IMR-90 (cell line): ENCODE data around the gene USH2A. TPM values are rescaled to one million over a fixed set of nuclear protein-coding genes. Genes with fewer than 3 reads are reported as not detected.

Experiments used
- ATAC-seq: fragments of 200-7000 bp; cut with Tn5 transposase; 2 replicates; pipeline ENCODE4 v1.9.1; 2020; ENCODE audit warnings: low read depth, mild to moderate bottlenecking, moderate library complexity
- BruUV-seq: library from RNA; stranded (reverse); fragments of 400-500 nt; replicated peaks from 2 replicates; lab custom pipeline; 2021; lab: Mats Ljungman, UMichigan
- CTCF ChIA-PET: fragments of 300-600 bp; formaldehyde crosslinking; extraction: SDS; loops from one replicate; lab custom pipeline; 2021; ENCODE audit warnings: antibody characterized with exemption; lab: Yijun Ruan, JAX
- POLR2A ChIA-PET: fragments of 300-600 bp; sonication (Branson Sonifier 250); formaldehyde crosslinking; loops from one replicate; lab custom pipeline; 2022; ENCODE audit warnings: antibody characterized with exemption; ENCODE audit not compliant: unreplicated experiment; lab: Charles Lee
- DNase-seq: peaks from one replicate; pipeline ENCODE4 v3.0.0; 2013
- H2AFZ ChIP-seq: replicated peaks from 2 replicates; pipeline ENCODE3; 2013; ENCODE audit warnings: low read length, mild to moderate bottlenecking; ENCODE audit not compliant: poor library complexity
- H2AK5ac ChIP-seq: 2 replicates; pipeline ENCODE4 v1.6.1; 2013; ENCODE audit warnings: low read depth, low read length, inconsistent platforms
- H2AK9ac ChIP-seq: replicated peaks from 2 replicates; pipeline ENCODE3; 2013; ENCODE audit warnings: mild to moderate bottlenecking, low read depth, low read length, moderate library complexity; ENCODE audit not compliant: poor library complexity
- H2BK120ac ChIP-seq: 2 replicates; pipeline ENCODE4 v1.6.1; 2013; ENCODE audit warnings: low read depth, low read length, inconsistent platforms
- H2BK15ac ChIP-seq: 3 replicates; pipeline ENCODE4 v1.6.1; 2013; ENCODE audit warnings: low read depth, low read length, inconsistent platforms
- H2BK20ac ChIP-seq: 2 replicates; pipeline ENCODE4 v1.6.1; 2013; ENCODE audit warnings: low read depth, mild to moderate bottlenecking, inconsistent platforms, low read length, moderate library complexity
- H2BK5ac ChIP-seq: 2 replicates; pipeline ENCODE4 v1.6.1; 2013; ENCODE audit warnings: mild to moderate bottlenecking, low read depth, low read length, inconsistent platforms; ENCODE audit not compliant: poor library complexity, severe bottlenecking
- H3K14ac ChIP-seq: replicated peaks from 2 replicates; pipeline ENCODE4 v1.6.1; 2013; ENCODE audit warnings: low read depth, low read length, inconsistent platforms
- H3K18ac ChIP-seq: 2 replicates; pipeline ENCODE4 v1.6.1; 2013; ENCODE audit warnings: low read depth, low read length, control low read depth
- H3K23ac ChIP-seq: 2 replicates; pipeline ENCODE4 v1.6.1; 2013; ENCODE audit warnings: low read depth, low read length, inconsistent platforms
- H3K27ac ChIP-seq: 2 replicates; pipeline ENCODE4 v1.5.1; 2013; ENCODE audit warnings: mild to moderate bottlenecking, control low read depth, low read length; ENCODE audit not compliant: insufficient read depth
- H3K27me3 ChIP-seq: 2 replicates; pipeline ENCODE4 v1.6.1; 2013; ENCODE audit warnings: low read length; ENCODE audit not compliant: control insufficient read depth, insufficient read depth
- H3K36me3 ChIP-seq: 2 replicates; pipeline ENCODE4 v1.6.1; 2013; ENCODE audit warnings: low read length, mixed read lengths; ENCODE audit not compliant: control insufficient read depth, insufficient read depth
- H3K4ac ChIP-seq: 2 replicates; pipeline ENCODE4 v1.6.1; 2013; ENCODE audit warnings: low read depth, low read length, inconsistent platforms
- H3K4me1 ChIP-seq: 2 replicates; pipeline ENCODE4 v1.6.1; 2013; ENCODE audit warnings: low read length, mixed read lengths; ENCODE audit not compliant: control insufficient read depth, insufficient read depth
- H3K4me2 ChIP-seq: 2 replicates; pipeline ENCODE4 v1.6.1; 2013; ENCODE audit warnings: low read depth, mild to moderate bottlenecking, control low read depth, low read length, moderate library complexity
- H3K4me3 ChIP-seq: 2 replicates; pipeline ENCODE4 v1.5.1; 2013; ENCODE audit warnings: low read depth, mild to moderate bottlenecking, control low read depth, low read length, moderate library complexity; ENCODE audit not compliant: insufficient read depth
- H3K56ac ChIP-seq: 2 replicates; pipeline ENCODE4 v1.6.1; 2013; ENCODE audit warnings: low read length, inconsistent platforms; ENCODE audit not compliant: insufficient read depth; ENCODE audit errors: extremely low read depth
- H3K79me1 ChIP-seq, 2 experiments: 2 replicates each; pipeline ENCODE4 v1.6.1; 2013; ENCODE audit warnings: low read length in 2 of 2, inconsistent platforms in 1 of 2, low read depth in 1 of 2
- H3K9ac ChIP-seq: 2 replicates; pipeline ENCODE4 v1.6.1; 2013; ENCODE audit warnings: low read depth, low read length, control low read depth
- H3K9me1 ChIP-seq: 2 replicates; pipeline ENCODE4 v1.6.1; 2013; ENCODE audit warnings: low read length, inconsistent platforms; ENCODE audit not compliant: insufficient read depth
- H3K9me3 ChIP-seq: 2 replicates; pipeline ENCODE4 v1.6.1; 2013; ENCODE audit warnings: low read length; ENCODE audit not compliant: control insufficient read depth, insufficient read depth
- H4K20me1 ChIP-seq: 2 replicates; pipeline ENCODE4 v1.6.1; 2013; ENCODE audit warnings: low read length, inconsistent platforms; ENCODE audit not compliant: insufficient read depth
- H4K5ac ChIP-seq: 2 replicates; pipeline ENCODE4 v1.6.1; 2013; ENCODE audit warnings: mild to moderate bottlenecking, low read depth, low read length, control low read depth
- H4K8ac ChIP-seq, 2 experiments: 2 replicates each; pipeline ENCODE4 v1.6.1; 2013; ENCODE audit warnings: low read depth in 2 of 2, low read length in 2 of 2, control low read depth in 1 of 2, inconsistent platforms in 1 of 2
- H4K91ac ChIP-seq: 2 replicates; pipeline ENCODE4 v1.6.1; 2013; ENCODE audit warnings: low read depth, low read length, inconsistent platforms; ENCODE audit not compliant: insufficient read depth
- BHLHE40 ChIP-seq: fragments of 150-350 bp; IDR thresholded peaks from 2 replicates; pipeline ENCODE4 v1.6.1; 2016; ENCODE audit warnings: mild to moderate bottlenecking, low read depth, low read length
- CEBPB ChIP-seq: IDR thresholded peaks from 2 replicates; pipeline ENCODE4 v1.6.1; 2012; ENCODE audit warnings: low read depth, low read length, improper control_type of control experiment
- CTCF ChIP-seq: conservative IDR thresholded peaks from 2 replicates; pipeline ENCODE4 v1.5.1; 2012; ENCODE audit warnings: mild to moderate bottlenecking, low read depth, low read length, improper control_type of control experiment
- ELK1 ChIP-seq: fragments of 150-350 bp; IDR thresholded peaks from 2 replicates; pipeline ENCODE4 v1.6.1; 2016; ENCODE audit warnings: low read depth, mild to moderate bottlenecking, low read length, moderate library complexity, borderline replicate concordance
- MAZ ChIP-seq: IDR thresholded peaks from 2 replicates; pipeline ENCODE4 v1.6.1; 2012; ENCODE audit warnings: low read depth, mild to moderate bottlenecking, low read length, improper control_type of control experiment, moderate library complexity, borderline replicate concordance
- NFE2L2 ChIP-seq: fragments of 150-350 bp; IDR thresholded peaks from 2 replicates; pipeline ENCODE4 v1.6.1; 2016; ENCODE audit warnings: low read depth, mild to moderate bottlenecking, low read length
- POLR2A ChIP-seq: IDR thresholded peaks from 2 replicates; pipeline ENCODE4 v1.6.1; 2012; ENCODE audit warnings: mild to moderate bottlenecking, low read depth, low read length
- RFX5 ChIP-seq: IDR thresholded peaks from 2 replicates; pipeline ENCODE4 v1.8.0; 2012; ENCODE audit warnings: low read depth, mild to moderate bottlenecking, low read length, moderate library complexity
- SMC3 ChIP-seq: fragments of 150-350 bp; IDR thresholded peaks from 2 replicates; pipeline ENCODE4 v1.6.1; 2016; ENCODE audit warnings: low read depth, mild to moderate bottlenecking, antibody characterized with exemption, low read length, moderate library complexity
- USF2 ChIP-seq: fragments of 150-350 bp; IDR thresholded peaks from 2 replicates; pipeline ENCODE4 v1.6.1; 2017; ENCODE audit warnings: mild to moderate bottlenecking, antibody characterized with exemption, low read length, low read depth
- WGBS, 2 experiments: methylation state at CpG; one replicate each; pipeline versions ENCODE4 v1.1.5 to v1.1.7; 2013; ENCODE audit warnings: missing lambda C conversion rate in 2 of 2; ENCODE audit not compliant: insufficient read length in 1 of 2; ENCODE audit errors: extremely low coverage in 2 of 2; 5-methylcytosine and 5-hydroxymethylcytosine counted together
- dilution Hi-C: fragments of 300-500 bp; cut with HindIII; formaldehyde crosslinking; loops from one replicate; pipeline ENCODE4 v1.14.3; 2018; ENCODE audit warnings: low sequenced_read_pairs; ENCODE audit not compliant: unreplicated experiment
- in situ Hi-C: fragments of 300-500 bp; cut with MboI; formaldehyde crosslinking; loops from 3 replicates; pipeline ENCODE4 v1.14.3; 2019; ENCODE audit warnings: low sequenced_read_pairs, inconsistent platforms, mixed read lengths
- intact Hi-C: fragments of 100-400 bp; cut with micrococcal nuclease; formaldehyde crosslinking; loops from 2 replicates; pipeline ENCODE4 v1.10.0; 2022
- polyA plus RNA-seq, 3 experiments: library from polyadenylated mRNA; depleted of rRNA; stranded (reverse); fragments of >200 nt; gene quantifications; 2 replicates each; pipeline ENCODE4 v1.2.3, GENCODE V29; 2012; ENCODE audit warnings: low replicate concordance in 1 of 3
- total RNA-seq: library from RNA; depleted of rRNA; stranded (reverse); fragments of >200 nt; gene quantifications from 2 replicates; pipeline ENCODE4 v1.2.3, GENCODE V29; 2012

Gene USH2A
- total and polyA plus RNA-seq, 2 of the 4 experiments (the other 2 are of a cell fraction): under 0.01 to 0.02 TPM

GRCh38 chr1:216207154-216207553 is 216.1 kb downstream of the USH2A start:
- DNase-seq: no peak
- no peak for TF ChIP-seq USF2
- no peak for TF ChIP-seq CEBPB
- TF ChIP-seq BHLHE40: no peak
- TF ChIP-seq MAZ: no peak
- TF ChIP-seq ELK1: no peak
- no peak for TF ChIP-seq POLR2A
- TF ChIP-seq SMC3: no peak
- TF ChIP-seq NFE2L2: no peak
- TF ChIP-seq RFX5: no peak
- no peak for TF ChIP-seq CTCF
- Histone ChIP-seq H3K56ac (no peak overlapping the region), H3K4me3 (no peak overlapping the region), H3K14ac (no peak overlapping the region), H4K5ac (no peak overlapping the region), H3K36me3 (no peaks in the 10 kb centered on the region), H4K20me1 (no peaks in the 10 kb centered on the region), H3K27ac (no peak overlapping the region), H3K79me1 (no peaks in the 10 kb centered on the region), H3K18ac (no peak overlapping the region), H3K27me3 (no peaks in the 10 kb centered on the region), H3K9me1 (0 out of 2 replicates have a peak, but pooled peaks cover 3% of the 10 kb centered on the region), H3K9me3 (no peaks in the 10 kb centered on the region), H2AFZ (no peak overlapping the region), H4K8ac (no peak overlapping the region), H2BK5ac (no peak overlapping the region), H3K4me1 (peaks cover 5% of the 10 kb centered on the region), H3K4me2 (no peak overlapping the region), H2AK9ac (no peak overlapping the region), H3K23ac (no peak overlapping the region), H2BK120ac (no peak overlapping the region), H2BK15ac (no peak overlapping the region), H3K4ac (no peak overlapping the region), H2AK5ac (no peak overlapping the region), H3K9ac (no peak overlapping the region), H2BK20ac (no peak overlapping the region), H4K91ac (no peak overlapping the region)
- in situ Hi-C loops: no loop called here
- dilution Hi-C loops: no loop called here
- ChIA-PET POLR2A (no interaction called here), CTCF (interaction anchor here (0.5 to 2.2 kb wide), 2 partner anchors 14 to 165 kb away, joined by 3 to 8 read pairs; no protein-coding TSS in a partner anchor)
- intact Hi-C loops: no loop called here
- no CpG with 5 or more reads among the region's 1 CpG for whole genome bisulfite sequencing, 2 experiments
- ATAC-seq: no peak
- no TSS peak for BruUV-seq
